Spleen (tissue), 7 donors: Measurements from ENCODE around the gene MNS1.

Experiments
- POLR2A ChIP-seq, 3 donors: fragments of 450-650 bp; IDR thresholded peaks; one replicate each; pipeline ENCODE4 v1.5.1; 2017; ENCODE audit warnings: antibody characterized with exemption in 3 of 3, mild to moderate bottlenecking in 1 of 3
- TF ChIP-seq, protein P1 (sequence below), 11 experiments: fragments of 200-600 bp in 7 of 11; fragments of 450-650 bp in 4 of 11; sonication (generic) in 4 of 11; IDR thresholded peaks in 8 of 11; conservative IDR thresholded peaks in 3 of 11; 1 replicate in 7 of 11; 2 replicates in 4 of 11; pipeline versions ENCODE4 v1.4.0 to v1.8.0; 2016 to 2021; ENCODE audit warnings: antibody characterized with exemption in 11 of 11, inconsistent platforms in 4 of 11, mild to moderate bottlenecking in 1 of 11
- donor health status: DM: no; HTN: no; CAD: no; lungs with moderate emphysema.
- donor health status: DM: no; HTN: no; CAD: no.
- donor health status: DM: no; HTN: no; CAD: no.

DNA sequence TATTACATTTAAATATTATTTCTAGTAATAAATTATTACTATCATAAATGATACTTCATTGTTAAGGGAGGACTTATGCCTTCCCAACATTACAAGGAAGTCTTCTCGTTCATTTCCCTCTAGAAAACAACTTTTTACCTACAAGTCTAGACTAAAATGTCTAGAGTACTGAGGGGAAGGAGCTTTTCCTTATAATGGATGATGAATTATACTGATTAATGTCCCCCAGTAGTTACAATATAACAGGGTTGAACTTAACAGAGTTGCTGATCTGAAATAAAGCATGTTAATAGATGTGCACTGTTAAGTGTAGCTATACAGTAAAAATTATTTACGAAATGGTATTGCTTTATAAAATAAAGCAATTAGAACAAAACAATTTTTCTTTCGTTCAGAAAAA is 2.7 kb upstream of the MNS1 start:
- TF ChIP-seq POLR2A (IDR thresholded peaks at IDR 0.05): no peak
- TF ChIP-seq, protein P1, sequence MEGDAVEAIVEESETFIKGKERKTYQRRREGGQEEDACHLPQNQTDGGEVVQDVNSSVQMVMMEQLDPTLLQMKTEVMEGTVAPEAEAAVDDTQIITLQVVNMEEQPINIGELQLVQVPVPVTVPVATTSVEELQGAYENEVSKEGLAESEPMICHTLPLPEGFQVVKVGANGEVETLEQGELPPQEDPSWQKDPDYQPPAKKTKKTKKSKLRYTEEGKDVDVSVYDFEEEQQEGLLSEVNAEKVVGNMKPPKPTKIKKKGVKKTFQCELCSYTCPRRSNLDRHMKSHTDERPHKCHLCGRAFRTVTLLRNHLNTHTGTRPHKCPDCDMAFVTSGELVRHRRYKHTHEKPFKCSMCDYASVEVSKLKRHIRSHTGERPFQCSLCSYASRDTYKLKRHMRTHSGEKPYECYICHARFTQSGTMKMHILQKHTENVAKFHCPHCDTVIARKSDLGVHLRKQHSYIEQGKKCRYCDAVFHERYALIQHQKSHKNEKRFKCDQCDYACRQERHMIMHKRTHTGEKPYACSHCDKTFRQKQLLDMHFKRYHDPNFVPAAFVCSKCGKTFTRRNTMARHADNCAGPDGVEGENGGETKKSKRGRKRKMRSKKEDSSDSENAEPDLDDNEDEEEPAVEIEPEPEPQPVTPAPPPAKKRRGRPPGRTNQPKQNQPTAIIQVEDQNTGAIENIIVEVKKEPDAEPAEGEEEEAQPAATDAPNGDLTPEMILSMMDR (IDR thresholded peaks at IDR 0.05 in 8 of 11, conservative IDR thresholded peaks at IDR 0.05 in 3 of 11): no peak
